Activated naive CD4-positive, alpha-beta T cell treated with anti-CD3 and anti-CD28 coated beads, Interleukin-2, amount 10 ng/mL, durations not matched to agents 7 days and 5 days (primary cell): Measurements from ENCODE around the gene CTAGE1.

Experiments used
- CTCF ChIA-PET: fragments of 350-600 bp; sonication (Branson Sonifier 250); formaldehyde crosslinking; loops from one replicate; lab custom pipeline; 2021; ENCODE audit warnings: antibody characterized with exemption; lab: Charles Lee
- DNase-seq: peaks from one replicate; pipeline ENCODE4 v3.0.0-alpha.2; 2020
- H3K27ac Mint-ChIP-seq: one replicate; pipeline ENCODE4 v1.8.0; 2021; ENCODE audit warnings: mild to moderate bottlenecking, moderate library complexity, mixed read lengths
- H3K27me3 Mint-ChIP-seq: one replicate; pipeline ENCODE4 v1.8.0; 2021; ENCODE audit warnings: mild to moderate bottlenecking, mixed read lengths
- H3K36me3 Mint-ChIP-seq: one replicate; pipeline ENCODE4 v1.8.0; 2021; ENCODE audit warnings: mixed read lengths
- H3K4me1 Mint-ChIP-seq: one replicate; pipeline ENCODE4 v1.8.0; 2021; ENCODE audit warnings: mixed read lengths
- H3K4me3 Mint-ChIP-seq: one replicate; pipeline ENCODE4 v1.8.0; 2021; ENCODE audit warnings: mild to moderate bottlenecking, moderate library complexity, mixed read lengths
- H3K9me3 Mint-ChIP-seq: one replicate; pipeline ENCODE4 v1.8.0; 2021; ENCODE audit warnings: mixed read lengths

Gene CTAGE1

GRCh38 chr18:22391407-22392345 is 26.0 kb downstream of the CTAGE1 start:
- Mint-ChIP-seq H3K27ac (no peak overlapping the region), H3K4me3 (no peak overlapping the region), H3K9me3 (peaks cover 7% of the 10 kb centered on the region), H3K27me3 (no peaks in the 10 kb centered on the region), H3K4me1 (no peaks in the 10 kb centered on the region), H3K36me3 (no peaks in the 10 kb centered on the region)
- CTCF ChIA-PET = no interaction called here
- no peak for DNase-seq

- CTCF ChIA-PET = no interaction called here
- H3K9me3 Mint-ChIP-seq = peaks cover 7% of the 10 kb centered on the region
- H3K36me3 Mint-ChIP-seq = no peaks in the 10 kb centered on the region
- no peak overlapping the region for H3K4me3 Mint-ChIP-seq
- no peak for DNase-seq
- H3K4me1 Mint-ChIP-seq = no peaks in the 10 kb centered on the region
- no peaks in the 10 kb centered on the region for H3K27me3 Mint-ChIP-seq
- no peak overlapping the region for H3K27ac Mint-ChIP-seq
These were observed 29.9 kb downstream of the CTAGE1 start for GRCh38 chr18:22387787-22388186.

DNA sequence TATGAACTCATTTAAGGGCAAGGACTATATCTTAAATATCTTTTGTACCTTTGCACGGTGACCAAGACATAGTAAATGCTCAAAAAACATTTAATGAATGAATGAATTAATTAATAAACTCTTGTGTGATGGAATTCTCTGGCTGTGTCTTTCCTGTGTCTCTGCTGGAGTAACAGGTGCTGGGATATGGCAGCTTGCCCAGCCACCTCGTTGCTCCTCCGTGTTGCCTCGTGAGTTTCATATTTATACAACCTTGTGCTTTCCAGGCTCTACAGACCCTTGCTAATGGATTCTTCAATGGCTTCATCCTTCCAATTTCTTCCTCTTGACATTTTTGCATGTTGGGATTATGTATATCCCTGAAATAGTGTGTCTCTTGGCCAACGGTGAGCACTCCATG is 30.4 kb downstream of the CTAGE1 start:
- CTCF ChIA-PET = no interaction called here
- H3K9me3 Mint-ChIP-seq = peaks cover 7% of the 10 kb centered on the region

GRCh38 chr18:22385718-22386117 is 32.0 kb downstream of the CTAGE1 start:
- Mint-ChIP-seq H3K4me1 (no peaks in the 10 kb centered on the region), H3K27me3 (no peaks in the 10 kb centered on the region), H3K4me3 (no peak overlapping the region), H3K27ac (no peak overlapping the region), H3K9me3 (peaks cover 7% of the 10 kb centered on the region), H3K36me3 (no peaks in the 10 kb centered on the region)
- DNase-seq = no peak
- CTCF ChIA-PET = no interaction called here

More for the DNA sequence above, 30.4 kb downstream of the CTAGE1 start:
- H3K36me3 Mint-ChIP-seq = no peaks in the 10 kb centered on the region
- no peaks in the 10 kb centered on the region for H3K27me3 Mint-ChIP-seq
- H3K27ac Mint-ChIP-seq = no peak overlapping the region
- no peak for DNase-seq
- H3K4me3 Mint-ChIP-seq = no peak overlapping the region
- no peaks in the 10 kb centered on the region for H3K4me1 Mint-ChIP-seq

DNA sequence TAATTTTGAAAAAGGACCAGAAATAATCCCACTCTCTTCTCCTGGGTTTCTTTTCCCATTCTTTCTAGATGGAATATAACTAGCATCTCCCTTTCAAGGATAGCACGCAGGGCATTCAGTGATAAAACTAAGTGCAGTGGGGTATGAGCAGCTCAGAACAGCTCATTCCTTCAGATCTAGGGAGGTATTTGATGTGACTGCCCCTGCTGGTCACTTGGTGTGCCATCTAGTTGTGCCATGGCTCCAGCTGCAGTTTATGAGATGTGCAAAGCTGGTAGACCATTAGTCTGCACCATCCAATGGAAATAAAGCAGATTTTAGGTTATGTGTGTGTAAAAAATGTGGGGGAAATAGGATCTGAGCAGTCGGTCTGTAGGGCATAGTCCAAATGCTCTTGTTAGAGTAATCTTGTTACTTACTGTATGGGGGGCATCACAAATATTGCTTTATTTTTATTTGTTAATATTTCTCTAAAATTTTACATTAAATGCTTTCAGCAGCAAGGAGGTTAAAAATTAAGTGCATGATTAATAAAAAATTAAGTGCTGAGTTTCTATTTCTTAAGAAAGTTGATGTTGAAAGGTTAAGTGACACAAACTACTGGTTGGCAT is 38.9 kb downstream of the CTAGE1 start:
- no peaks in the 10 kb centered on the region for H3K27me3 Mint-ChIP-seq
- no peak overlapping the region for H3K27ac Mint-ChIP-seq
- H3K36me3 Mint-ChIP-seq = no peaks in the 10 kb centered on the region
- CTCF ChIA-PET = interaction anchor here (0.7 kb wide), 1 partner anchor 34 kb away, joined by 3 read pairs; no protein-coding TSS in a partner anchor
- H3K9me3 Mint-ChIP-seq = no peaks in the 10 kb centered on the region
- no peak overlapping the region for H3K4me3 Mint-ChIP-seq
- H3K4me1 Mint-ChIP-seq = no peaks in the 10 kb centered on the region
- no peak for DNase-seq

GRCh38 chr18:22377769-22378168 is 39.9 kb downstream of the CTAGE1 start:
- no peak for DNase-seq
- CTCF ChIA-PET = no interaction called here
- Mint-ChIP-seq H3K9me3 (no peaks in the 10 kb centered on the region), H3K27ac (no peak overlapping the region), H3K4me3 (no peak overlapping the region), H3K36me3 (no peaks in the 10 kb centered on the region), H3K4me1 (no peaks in the 10 kb centered on the region), H3K27me3 (no peaks in the 10 kb centered on the region)

DNA sequence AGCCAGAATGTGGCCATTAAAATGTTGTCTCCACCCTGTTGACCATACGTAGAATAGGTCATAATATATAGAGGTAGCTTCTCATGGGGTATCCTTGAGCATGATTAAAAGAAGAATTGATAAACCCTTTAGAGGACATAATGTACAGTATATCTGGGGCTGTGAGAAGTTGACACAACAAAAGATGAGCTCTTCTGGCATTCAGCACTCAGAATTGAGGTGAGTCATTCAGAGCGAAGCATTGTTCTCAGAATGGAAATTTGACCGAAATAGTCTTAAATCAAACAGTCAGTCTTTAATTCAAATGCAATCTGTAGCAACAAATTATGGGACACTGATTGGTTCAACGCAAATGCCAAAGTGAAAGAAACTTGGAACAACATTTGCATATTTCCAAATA is 47.3 kb downstream of the CTAGE1 start:
- Mint-ChIP-seq H3K27ac (no peak overlapping the region), H3K9me3 (no peaks in the 10 kb centered on the region), H3K4me1 (no peaks in the 10 kb centered on the region), H3K4me3 (no peak overlapping the region), H3K27me3 (no peaks in the 10 kb centered on the region), H3K36me3 (no peaks in the 10 kb centered on the region)
- CTCF ChIA-PET = no interaction called here
- no peak for DNase-seq

DNA sequence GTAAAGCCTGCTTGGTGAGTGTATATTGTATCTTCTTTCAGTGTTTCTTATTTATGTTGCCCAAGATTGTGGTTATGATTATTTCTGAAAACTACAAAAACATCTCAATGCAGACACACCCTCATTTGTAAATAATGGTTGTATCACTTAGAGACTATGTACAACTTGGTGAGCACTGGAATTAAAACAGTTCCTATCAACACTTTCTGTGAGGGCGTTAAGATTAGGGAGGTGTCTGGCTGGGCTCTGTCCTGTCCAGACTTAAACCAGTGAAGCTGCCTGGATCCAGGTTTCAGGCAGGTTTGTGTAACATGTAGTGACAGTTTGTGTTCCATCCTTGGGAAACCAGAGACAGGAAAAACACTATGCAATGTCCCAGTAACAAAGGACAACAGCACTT is 49.7 kb downstream of the CTAGE1 start:
- CTCF ChIA-PET = interaction anchor here (1.0 kb wide), 1 partner anchor 9 kb away, joined by 3 read pairs; no protein-coding TSS in a partner anchor
- H3K27me3 Mint-ChIP-seq = no peaks in the 10 kb centered on the region
- DNase-seq = no peak
- H3K36me3 Mint-ChIP-seq = no peaks in the 10 kb centered on the region
- no peaks in the 10 kb centered on the region for H3K4me1 Mint-ChIP-seq
- no peak overlapping the region for H3K27ac Mint-ChIP-seq
- no peaks in the 10 kb centered on the region for H3K9me3 Mint-ChIP-seq
- H3K4me3 Mint-ChIP-seq = no peak overlapping the region

DNA sequence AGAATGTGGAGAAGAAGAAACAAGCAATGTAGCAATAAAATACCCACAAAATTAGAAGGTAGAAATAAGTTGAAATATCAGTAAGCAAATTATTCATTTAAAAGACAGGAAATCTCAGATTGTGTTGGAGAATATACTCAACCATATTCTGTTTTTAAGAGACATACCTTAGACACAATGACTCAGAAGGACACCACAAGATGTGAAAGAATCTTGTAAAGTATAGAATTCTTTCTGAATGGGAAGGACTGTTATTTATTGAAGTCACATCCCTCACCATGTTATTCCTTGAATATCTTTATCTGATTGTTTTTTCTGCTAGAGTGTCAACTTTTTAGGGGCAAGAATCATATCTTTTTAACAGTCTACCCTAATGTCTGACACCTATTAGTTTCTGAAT is 50.4 kb downstream of the CTAGE1 start:
- Mint-ChIP-seq H3K27me3 (no peaks in the 10 kb centered on the region), H3K4me1 (no peaks in the 10 kb centered on the region), H3K27ac (no peak overlapping the region), H3K9me3 (no peaks in the 10 kb centered on the region), H3K4me3 (no peak overlapping the region), H3K36me3 (no peaks in the 10 kb centered on the region)
- CTCF ChIA-PET = no interaction called here
- no peak for DNase-seq

- no peak for DNase-seq
- no peaks in the 10 kb centered on the region for H3K36me3 Mint-ChIP-seq
- CTCF ChIA-PET = no interaction called here
These were observed 53.8 kb downstream of the CTAGE1 start for GRCh38 chr18:22363867-22364463.

More at GRCh38 chr18:22363867-22364463, 53.8 kb downstream of the CTAGE1 start:
- Mint-ChIP-seq H3K27ac (no peak overlapping the region), H3K4me3 (no peak overlapping the region), H3K27me3 (no peaks in the 10 kb centered on the region), H3K9me3 (no peaks in the 10 kb centered on the region), H3K4me1 (no peaks in the 10 kb centered on the region)
